GM21381 (cell line): ENCODE results near the gene SPNS2.

ENCODE experiments used
- ATAC-seq: cut with Tn5 transposase; IDR thresholded peaks from one replicate; pipeline ENCODE4 v1.9.1; 2021; ENCODE audit warnings: mild to moderate bottlenecking, moderate library complexity; ENCODE audit not compliant: unreplicated experiment

The SPNS2 gene

GRCh38 chr17:4479982-4480751 lies 18.5 kb upstream of the SPNS2 start:
- ATAC-seq, result no peak

GRCh38 chr17:4480929-4481898 lies 17.5 kb upstream of the SPNS2 start:
- no peak for ATAC-seq

GRCh38 chr17:4482338-4483011 lies 16.2 kb upstream of the SPNS2 start:
- ATAC-seq, result no peak

GRCh38 chr17:4483012-4483840 lies 15.5 kb upstream of the SPNS2 start:
- ATAC-seq, result no peak

GRCh38 chr17:4485676-4486646 lies 12.7 kb upstream of the SPNS2 start:
- ATAC-seq, result no peak

- no peak for ATAC-seq
Observed at GRCh38 chr17:4487296-4487695, 11.4 kb upstream of the SPNS2 start.

- no peak for ATAC-seq
Observed at GRCh38 chr17:4487820-4488716, 10.6 kb upstream of the SPNS2 start.

GRCh38 chr17:4488989-4489595 lies 9.6 kb upstream of the SPNS2 start:
- ATAC-seq, result no peak

- no peak for ATAC-seq
Observed at GRCh38 chr17:4490109-4490591, 8.5 kb upstream of the SPNS2 start.

GRCh38 chr17:4490637-4491061 lies 8.0 kb upstream of the SPNS2 start:
- no peak for ATAC-seq

GRCh38 chr17:4492721-4493561 lies 5.7 kb upstream of the SPNS2 start:
- no peak for ATAC-seq

GRCh38 chr17:4497101-4497824 lies 1.4 kb upstream of the SPNS2 start:
- ATAC-seq, result no peak

- no peak for ATAC-seq
Observed at GRCh38 chr17:4499431-4500190, 930 bp downstream of the SPNS2 start.

GRCh38 chr17:4500191-4500571 lies 1.5 kb downstream of the SPNS2 start:
- ATAC-seq, result no peak

GRCh38 chr17:4501295-4501949 lies 2.7 kb downstream of the SPNS2 start:
- no peak for ATAC-seq
